ENCODE results near the gene PIN4.
A peak's percentile ranks its signal among the peaks of the same experiment; 100 is the strongest.
"Not testable (repeated sequence)": the region's sequence is repeated elsewhere in the genome, so short reads cannot be mapped to it uniquely, and the experiment has no call there.

The PIN4 gene

DNA sequence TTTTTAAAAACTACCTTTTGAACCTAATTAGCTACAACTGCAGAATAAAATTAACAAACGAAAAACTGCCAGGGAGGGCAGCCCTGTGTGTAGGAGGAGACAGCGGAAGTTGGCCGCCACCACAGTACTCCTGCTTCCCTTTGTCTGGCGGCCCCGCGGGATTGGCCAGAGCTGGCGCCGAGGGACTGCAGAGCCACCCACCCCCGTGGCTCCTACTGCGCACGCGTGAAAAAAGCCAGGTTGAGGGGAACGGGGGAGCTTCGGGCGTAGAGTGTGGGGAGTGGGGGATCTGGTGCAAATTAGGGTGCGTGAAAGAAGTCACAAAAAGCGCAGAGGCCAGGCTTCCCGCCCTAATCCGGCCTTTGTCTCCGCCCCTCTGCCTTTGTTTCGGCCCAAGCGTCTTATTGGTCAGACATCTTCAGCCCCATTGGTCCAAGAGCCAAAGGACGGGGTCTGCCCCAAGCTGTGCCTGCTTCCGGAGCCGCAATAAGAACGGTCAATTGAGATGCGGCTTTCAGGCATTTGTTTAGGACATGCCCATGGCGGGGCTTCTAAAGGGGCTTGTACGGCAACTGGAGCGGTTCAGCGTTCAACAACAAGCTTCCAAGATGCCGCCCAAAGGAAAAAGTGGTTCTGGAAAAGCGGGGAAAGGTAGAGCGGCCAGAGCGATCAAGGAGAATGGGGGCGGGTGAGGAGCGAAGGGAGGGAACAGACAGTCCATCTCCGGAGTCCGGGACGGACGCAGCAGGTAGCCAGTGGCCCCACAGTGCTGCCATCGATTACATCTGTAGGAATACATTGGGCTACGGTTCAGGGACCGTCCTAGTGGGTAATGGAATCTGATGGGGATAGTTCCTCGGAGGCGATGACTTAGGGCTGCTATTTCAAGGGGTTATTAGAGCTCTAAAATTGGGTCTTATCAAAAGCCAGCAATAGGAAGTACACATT lies at the start of gene PIN4:
Gene PIN4 (plus strand): TSS at position 580 of the 948 bp plus-strand sequence. CDS start 29 bp downstream, at position 609.
- peak; percentile 86 for DNase-seq (ENCODE audit: low spot score)

DNA sequence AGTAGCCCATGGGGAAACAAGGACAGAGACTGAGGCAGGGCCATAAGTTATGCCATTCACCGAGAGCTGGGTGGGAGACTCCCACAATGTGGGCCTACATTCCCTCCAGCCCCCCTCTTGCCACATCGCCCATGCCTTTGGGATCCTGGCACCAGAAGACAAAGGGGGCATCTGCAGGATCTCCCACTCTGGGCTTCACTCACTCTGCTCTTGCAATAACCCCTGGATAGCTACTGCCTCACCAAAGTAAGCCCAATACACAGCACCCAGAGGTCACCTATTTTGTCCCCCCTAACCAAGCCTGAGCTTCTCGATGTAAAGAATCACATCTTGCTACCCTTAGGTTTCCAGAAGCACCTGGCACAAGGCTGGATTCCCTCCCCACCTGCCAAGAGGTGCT lies 49.1 kb upstream of the PIN4 start:
- no peak for DNase-seq (ENCODE audit: low spot score)

DNA sequence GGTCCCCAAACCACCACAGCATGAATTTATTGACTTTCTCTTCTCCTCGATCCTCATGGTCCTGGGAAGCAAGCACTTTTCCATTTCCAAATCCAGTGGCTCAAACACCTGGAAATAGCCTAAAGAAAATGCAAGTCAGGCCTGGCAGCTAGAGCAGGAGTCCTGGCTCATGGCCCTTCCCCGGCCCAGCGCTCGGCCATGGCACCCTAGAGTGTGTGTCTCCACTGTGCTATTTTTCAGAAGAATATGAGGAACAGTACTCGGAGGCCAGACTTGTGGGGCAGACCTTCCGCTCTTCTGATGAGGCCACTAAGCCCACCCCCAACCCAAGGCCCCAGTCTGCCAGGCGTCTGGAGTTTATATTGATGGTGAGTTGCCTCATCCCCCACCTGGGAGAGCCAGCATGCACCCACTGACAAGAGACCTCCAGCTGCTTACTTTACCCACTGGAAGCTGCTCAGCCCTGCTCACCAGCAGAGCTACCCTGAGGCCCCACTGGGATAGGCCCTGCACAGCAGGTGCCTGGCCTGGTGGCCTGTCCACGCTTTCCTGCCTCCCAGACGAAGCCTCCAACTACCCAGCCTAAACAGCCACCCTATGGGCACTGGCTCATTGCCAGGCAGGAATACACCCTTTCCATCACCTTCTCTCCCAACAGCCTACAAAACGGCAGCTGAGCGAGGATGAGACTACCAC lies 47.6 kb upstream of the PIN4 start:
- DNase-seq (ENCODE audit: low spot score), result no peak

GRCh38 chrX:72137846-72138495 lies 43.6 kb upstream of the PIN4 start:
- DNase-seq (ENCODE audit: low spot score), result no peak

- DNase-seq (ENCODE audit: low spot score), result no peak
These were observed 42.0 kb upstream of the PIN4 start for GRCh38 chrX:72139538-72139937.

GRCh38 chrX:72141372-72142004 lies 40.1 kb upstream of the PIN4 start:
- no peak for DNase-seq (ENCODE audit: low spot score)

- no peak for DNase-seq (ENCODE audit: low spot score)
These were observed 39.3 kb upstream of the PIN4 start for GRCh38 chrX:72142094-72142793.

- no peak for DNase-seq (ENCODE audit: low spot score)
These were observed 38.6 kb upstream of the PIN4 start for GRCh38 chrX:72142794-72143608.

DNA sequence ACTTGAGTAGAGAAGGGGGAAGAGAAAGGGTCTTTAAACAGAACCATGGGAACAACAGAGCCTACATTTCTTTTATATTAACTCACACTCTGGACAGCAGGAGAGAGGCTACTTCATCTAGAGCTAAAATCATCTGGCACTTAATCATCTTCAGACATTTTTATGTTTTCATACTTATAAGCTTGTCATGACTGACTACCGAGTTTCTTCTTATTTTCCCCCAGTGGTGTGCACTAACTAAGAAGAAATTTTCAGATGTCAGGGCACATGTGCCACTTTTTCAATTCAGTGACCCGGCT lies 38.0 kb upstream of the PIN4 start:
- no peak for DNase-seq (ENCODE audit: low spot score)

DNA sequence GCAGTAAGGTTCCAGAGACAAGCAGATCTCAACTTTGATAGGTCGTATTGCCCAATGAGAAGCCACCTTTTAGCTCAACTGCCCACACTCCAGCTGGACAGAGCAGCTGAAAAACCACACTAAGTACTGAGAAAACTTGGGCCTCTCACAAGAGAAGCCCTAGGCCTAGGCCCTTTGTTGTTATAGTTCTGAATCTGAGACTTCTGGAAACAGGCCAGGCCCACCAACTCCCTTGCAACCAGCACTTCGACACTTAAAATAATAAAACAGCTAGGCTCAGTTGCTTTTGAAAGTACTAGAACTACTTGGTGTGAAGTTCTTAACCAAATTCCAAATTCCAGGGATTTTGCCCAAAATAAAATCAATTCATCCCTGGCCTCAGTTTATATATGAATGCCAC lies 36.4 kb upstream of the PIN4 start:
- no peak for DNase-seq (ENCODE audit: low spot score)

DNA sequence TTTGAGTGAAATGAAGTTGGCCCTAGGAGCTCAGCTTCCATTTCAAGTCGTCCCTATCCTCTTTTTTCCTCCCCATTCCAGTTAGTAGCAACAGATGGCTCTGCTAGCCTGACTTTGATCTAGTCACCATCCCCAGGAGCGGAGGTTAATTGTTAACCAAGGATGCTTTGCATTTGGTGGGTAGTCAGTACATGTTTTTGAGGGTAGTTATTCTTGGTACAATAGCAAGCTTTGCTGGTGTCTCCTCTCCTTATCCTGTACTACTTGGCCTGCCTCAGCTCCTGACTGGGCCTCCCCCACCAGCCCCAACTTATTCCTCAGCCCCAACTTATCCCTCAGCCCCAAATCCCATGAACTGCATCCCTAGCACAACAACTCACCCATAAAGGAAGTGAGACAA lies 35.0 kb upstream of the PIN4 start:
- DNase-seq (ENCODE audit: low spot score), result no peak

DNA sequence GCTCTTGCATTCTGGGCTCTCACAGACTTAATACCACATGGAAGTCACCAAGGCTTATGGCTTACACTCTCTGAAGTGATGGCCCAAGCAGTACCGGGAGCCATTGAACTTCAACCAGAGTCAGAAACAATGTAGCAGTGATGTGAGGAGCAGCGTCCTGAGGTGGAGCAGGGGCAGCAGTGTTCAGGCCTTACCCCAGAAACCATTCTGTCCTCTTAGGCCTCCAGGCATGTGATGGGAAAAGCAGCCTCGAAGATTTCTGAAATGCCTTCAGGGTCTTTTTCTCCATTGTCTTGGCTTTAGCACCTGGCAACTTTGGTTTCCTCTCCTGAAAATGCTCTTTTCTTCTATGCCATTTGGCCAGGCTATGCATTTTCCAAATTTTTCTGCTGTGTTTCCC lies 22.8 kb upstream of the PIN4 start:
- DNase-seq (ENCODE audit: low spot score), result no peak

- DNase-seq (ENCODE audit: low spot score), result no peak
These were observed 21.8 kb upstream of the PIN4 start for GRCh38 chrX:72159769-72160168.

GRCh38 chrX:72165551-72165950 lies 16.0 kb upstream of the PIN4 start:
- no peak for DNase-seq (ENCODE audit: low spot score)

DNA sequence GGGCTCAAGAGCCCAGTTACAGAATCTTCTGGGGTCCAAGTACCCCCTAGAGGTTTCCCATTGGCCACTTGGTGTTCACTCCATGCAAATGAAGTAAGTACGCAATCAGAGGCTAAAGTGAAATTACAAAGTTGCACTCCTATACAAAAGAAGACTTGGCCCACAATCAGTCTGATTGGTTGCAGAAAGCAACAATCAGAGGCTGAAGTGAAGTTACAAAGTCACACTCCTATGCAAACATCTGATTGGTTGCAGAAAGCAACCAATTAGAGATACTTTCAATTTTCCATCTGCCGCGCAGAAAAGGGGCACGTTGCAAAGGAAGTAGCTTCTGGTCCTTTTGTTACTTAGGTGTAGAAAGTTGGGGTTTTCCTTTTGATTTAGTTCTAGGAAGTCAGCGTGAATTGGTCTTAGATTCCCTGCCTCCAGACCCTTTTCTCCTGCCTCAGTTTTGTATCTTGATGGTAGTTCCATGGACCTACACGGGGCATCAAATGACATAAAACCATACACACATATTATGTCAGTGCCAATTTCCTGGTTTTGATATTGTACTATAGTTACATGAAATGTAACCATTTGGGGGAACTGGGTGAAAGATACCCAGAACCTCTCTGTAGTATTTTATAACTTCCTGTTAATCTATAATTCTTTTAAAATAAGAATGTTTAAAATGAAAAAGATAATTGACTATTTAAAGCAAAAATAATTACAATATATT lies 12.4 kb upstream of the PIN4 start:
- DNase-seq (ENCODE audit: low spot score), result no peak

- DNase-seq (ENCODE audit: low spot score), result not testable (repeated sequence)
These were observed 5.3 kb upstream of the PIN4 start for GRCh38 chrX:72176289-72176688.

- no peak for DNase-seq (ENCODE audit: low spot score)
These were observed 4.6 kb upstream of the PIN4 start for GRCh38 chrX:72176981-72177380.

DNA sequence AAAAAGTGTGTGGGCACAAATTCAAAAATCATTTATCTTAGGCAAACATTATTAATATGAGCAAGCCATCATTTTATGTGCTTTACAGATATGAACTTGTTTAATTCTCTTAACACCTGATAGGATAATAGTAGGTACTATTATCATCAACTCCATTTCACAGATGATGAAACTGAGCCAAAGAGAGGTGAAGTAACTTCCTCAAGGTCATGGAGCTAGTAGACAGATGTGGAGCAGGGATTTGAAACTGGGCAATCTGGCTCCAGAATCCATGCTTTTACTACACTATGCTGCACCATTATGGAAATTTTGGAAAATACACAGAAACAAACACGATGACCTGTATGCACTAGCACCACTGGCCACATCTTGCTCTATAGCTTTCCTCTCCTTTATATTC lies 1.0 kb upstream of the PIN4 start:
- DNase-seq (ENCODE audit: low spot score), result no peak

DNA sequence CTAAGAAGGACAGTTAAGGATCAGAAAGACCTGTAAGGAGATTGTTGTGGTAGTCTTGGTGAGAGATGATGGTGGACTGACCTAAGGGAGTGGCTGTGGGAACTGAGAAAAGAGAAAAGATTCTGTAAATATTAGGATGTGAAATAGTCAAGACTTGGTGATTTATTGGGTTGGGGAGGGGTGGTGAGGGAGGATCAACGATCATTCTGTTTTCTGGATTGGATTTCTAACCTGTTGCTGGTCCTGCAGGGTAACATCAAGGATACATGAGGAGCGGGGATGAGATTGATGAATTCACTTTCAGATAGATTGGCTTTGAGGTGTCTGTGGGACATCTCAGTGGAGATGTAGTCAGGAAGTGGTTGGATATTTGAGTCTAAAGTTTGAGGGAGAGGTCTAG lies 1.4 kb downstream of the PIN4 start:
- DNase-seq (ENCODE audit: low spot score), result no peak

DNA sequence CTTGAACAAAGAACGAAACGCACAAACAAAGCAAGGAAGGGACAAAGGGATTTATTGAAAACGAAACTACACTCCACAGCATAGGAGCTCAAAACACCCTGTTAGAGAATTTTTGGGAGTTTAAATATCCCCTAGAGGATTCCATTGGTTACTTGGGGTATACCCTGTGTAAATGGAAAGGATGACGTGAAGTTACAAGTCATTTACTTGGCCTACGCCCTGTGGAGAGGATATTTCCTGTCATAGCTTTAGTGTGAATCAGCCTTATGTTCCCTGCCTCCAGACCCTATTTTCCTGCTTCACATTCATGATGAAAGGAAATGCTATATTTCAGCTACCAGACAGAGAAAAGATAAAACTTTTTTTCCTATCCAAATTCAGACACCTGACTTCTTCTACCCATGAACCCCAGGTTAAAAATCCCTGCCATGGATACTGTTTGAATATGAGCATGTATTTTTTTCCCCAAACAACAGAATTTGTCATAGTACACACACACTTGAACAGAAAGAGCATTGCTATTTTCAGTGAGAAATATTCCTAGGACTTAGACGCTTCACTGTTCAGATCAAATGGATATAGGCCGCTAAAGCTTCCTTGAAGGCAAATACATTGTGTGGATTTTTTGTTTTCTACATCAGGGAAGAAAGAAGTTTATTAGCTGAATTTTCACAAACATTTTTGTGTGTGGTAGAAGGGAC lies 20.4 kb downstream of the PIN4 start:
- no peak for DNase-seq (ENCODE audit: low spot score)
